Measurements from ENCODE around the gene KDM5D. TPM values are rescaled to one million over a fixed set of nuclear protein-coding genes. Genes with fewer than 3 reads are reported as not detected.

KDM5D gene
- 4.2 to 7.7 TPM (median 6.1 TPM) in 5 replicates for total RNA-seq (2022; extraction: Qiagen RNA extraction)

DNA sequence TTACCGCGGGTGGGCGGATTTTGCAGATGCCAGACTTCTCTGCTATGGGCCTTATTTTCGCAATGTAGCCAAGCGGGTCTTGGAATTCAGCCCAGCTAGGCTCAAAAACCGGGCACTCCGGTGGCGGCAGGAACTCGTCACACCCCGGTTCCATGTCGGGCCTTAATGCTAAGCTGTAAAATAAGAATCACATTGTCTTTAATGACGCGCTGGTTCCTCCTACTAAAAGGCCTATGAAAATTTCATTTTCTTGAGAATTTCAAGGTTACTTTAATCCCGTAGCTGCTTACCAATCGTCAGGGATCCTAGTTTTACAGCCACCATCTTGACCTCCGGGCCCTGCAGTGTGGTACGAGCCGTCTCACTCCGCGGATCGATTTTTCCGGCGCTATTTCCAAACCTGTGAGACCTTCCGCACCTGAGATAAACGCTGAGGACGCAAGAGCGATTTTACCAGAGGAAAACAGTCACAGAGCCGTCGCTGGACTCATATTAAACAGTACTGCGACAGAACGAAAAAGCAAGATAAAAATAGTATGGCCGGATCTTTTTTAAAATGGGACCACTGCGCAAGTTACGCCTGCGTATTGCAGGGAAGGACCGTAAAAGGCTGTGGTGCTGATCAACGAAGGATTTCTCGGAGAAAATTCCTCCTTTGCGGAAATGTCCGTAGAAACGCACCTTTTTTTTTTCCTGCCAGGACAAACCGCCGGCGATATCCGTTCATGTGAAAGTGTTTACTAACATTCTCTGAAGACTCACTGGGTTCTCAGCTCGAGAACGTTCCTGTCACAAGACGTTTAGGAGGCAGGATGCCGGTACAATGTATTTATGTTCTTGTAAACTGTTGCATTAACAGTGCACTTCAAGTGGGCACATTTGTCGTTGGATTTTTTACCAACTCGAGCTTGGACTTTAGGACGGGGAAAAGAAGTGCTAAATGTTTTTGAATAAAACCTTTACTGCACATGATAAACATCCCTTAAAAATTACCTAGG, at the start of gene KDM5D:
Gene KDM5D, minus strand, starts transcription at position 346 of the 998 bp plus-strand sequence. Its CDS starts 192 bp downstream, at position 154.

